Bone marrow (tissue), 2 donors: ENCODE results near the gene CHCHD3.
"Not testable (repeated sequence)": the region's sequence is repeated elsewhere in the genome, so short reads cannot be mapped to it uniquely, and the experiment has no call there.

Experiments
- DNase-seq, 2 donors: peaks; one replicate each; lab custom pipeline; 2025; lab: John Stamatoyannopoulos, UW

CHCHD3 gene

GRCh38 chr7:132902294-132902693 is 179.6 kb downstream of the CHCHD3 start:
- not testable (repeated sequence) for DNase-seq

- no peak for DNase-seq
These were observed 180.6 kb downstream of the CHCHD3 start for GRCh38 chr7:132901241-132901640.

GRCh38 chr7:132899833-132900232 is 182.1 kb downstream of the CHCHD3 start:
- DNase-seq, result no peak

- DNase-seq, result not testable (repeated sequence)
These were observed 183.2 kb downstream of the CHCHD3 start for GRCh38 chr7:132898641-132899175.

- no peak for DNase-seq
These were observed 184.7 kb downstream of the CHCHD3 start for GRCh38 chr7:132897093-132897687.

- DNase-seq, result no peak
These were observed 186.7 kb downstream of the CHCHD3 start for GRCh38 chr7:132895231-132895630.

GRCh38 chr7:132893560-132893959 is 188.3 kb downstream of the CHCHD3 start:
- no peak for DNase-seq

GRCh38 chr7:132892744-132893143 is 189.1 kb downstream of the CHCHD3 start:
- not testable (repeated sequence) for DNase-seq

GRCh38 chr7:132891554-132891953 is 190.3 kb downstream of the CHCHD3 start:
- no peak for DNase-seq

GRCh38 chr7:132882714-132883428 is 199.0 kb downstream of the CHCHD3 start:
- DNase-seq, result no peak

GRCh38 chr7:132881317-132881716 is 200.6 kb downstream of the CHCHD3 start:
- DNase-seq, result no peak

- no peak for DNase-seq
These were observed 202.3 kb downstream of the CHCHD3 start for GRCh38 chr7:132879579-132879978.

GRCh38 chr7:132878204-132878919 is 203.5 kb downstream of the CHCHD3 start:
- no peak for DNase-seq

- DNase-seq, result no peak
These were observed 204.3 kb downstream of the CHCHD3 start for GRCh38 chr7:132877573-132877972.

GRCh38 chr7:132876576-132876975 is 205.3 kb downstream of the CHCHD3 start:
- no peak for DNase-seq

- DNase-seq, result no peak
These were observed 209.9 kb downstream of the CHCHD3 start for GRCh38 chr7:132872034-132872433.

- no peak for DNase-seq
These were observed 210.5 kb downstream of the CHCHD3 start for GRCh38 chr7:132871419-132871818.

- no peak for DNase-seq
These were observed 212.6 kb downstream of the CHCHD3 start for GRCh38 chr7:132869166-132869861.

- no peak for DNase-seq
These were observed 215.3 kb downstream of the CHCHD3 start for GRCh38 chr7:132866551-132866950.

- DNase-seq, result no peak
These were observed 215.8 kb downstream of the CHCHD3 start for GRCh38 chr7:132866144-132866531.

GRCh38 chr7:132865366-132866143 is 216.3 kb downstream of the CHCHD3 start:
- no peak for DNase-seq
